ENCODE data around the gene WFIKKN2.

- TF ChIP-seq CTCF (IDR thresholded peaks at IDR 0.05; ENCODE audit: insufficient read depth, low read depth, low read length): no peak
- no peak for TF ChIP-seq EZH2 (IDR thresholded peaks at IDR 0.05; ENCODE audit: insufficient read depth, low read length)
Measured at GRCh38 chr17:50856431-50856830, 21.0 kb downstream of the WFIKKN2 start.
